ENCODE data around the gene AP5S1.

The AP5S1 gene

GRCh38 chr20:3801299-3801698 is 19.0 kb upstream of the AP5S1 start:
- Histone ChIP-seq H3K9me3 (ENCODE audit: insufficient read depth, low read depth, low read length) (no peaks in the 10 kb centered on the region), H3K4me3 (ENCODE audit: low read length, poor library complexity, severe bottlenecking) (no peak overlapping the region), H2AFZ (ENCODE audit: low read length) (no peak overlapping the region), H3K4me2 (ENCODE audit: low read depth, low read length, poor library complexity, severe bottlenecking) (no peak overlapping the region), H3K36me3 (ENCODE audit: insufficient read depth, low read length) (peaks cover 57% of the 10 kb centered on the region; the same call in 1 of the 2 replicates), H3K9ac (ENCODE audit: low read depth, low read length, poor library complexity, severe bottlenecking) (no peak overlapping the region), H3K4me1 (ENCODE audit: insufficient read depth, low read length, poor library complexity, severe bottlenecking) (peaks cover 33% of the 10 kb centered on the region), H3F3A (ENCODE audit: low read depth) (no peaks in the 10 kb centered on the region), H3K79me2 (ENCODE audit: insufficient read depth, low read length) (peaks cover 53% of the 10 kb centered on the region), H3K9me2 (replicated peaks; ENCODE audit: low read depth, low read length) (no peaks in the 10 kb centered on the region), H3K27me3 (ENCODE audit: insufficient read depth, low read length, poor library complexity, severe bottlenecking) (no peaks in the 10 kb centered on the region), H4K20me1 (ENCODE audit: insufficient read depth, low read length, poor library complexity, severe bottlenecking) (peaks cover 31% of the 10 kb centered on the region)
- TF ChIP-seq CTCF (conservative IDR thresholded peaks at IDR 0.05; ENCODE audit: low read length) (no peak), EZH2phosphoT487 (IDR thresholded peaks at IDR 0.05; ENCODE audit: borderline replicate concordance) (no peak)

GRCh38 chr20:3801846-3802245 is 18.5 kb upstream of the AP5S1 start:
- Histone ChIP-seq H3K4me3 (ENCODE audit: low read length, poor library complexity, severe bottlenecking) (no peak overlapping the region), H3K9me3 (ENCODE audit: insufficient read depth, low read depth, low read length) (no peaks in the 10 kb centered on the region), H2AFZ (ENCODE audit: low read length) (no peak overlapping the region), H4K20me1 (ENCODE audit: insufficient read depth, low read length, poor library complexity, severe bottlenecking) (peaks cover 27% of the 10 kb centered on the region), H3K4me1 (ENCODE audit: insufficient read depth, low read length, poor library complexity, severe bottlenecking) (peaks cover 30% of the 10 kb centered on the region), H3K9ac (ENCODE audit: low read depth, low read length, poor library complexity, severe bottlenecking) (no peak overlapping the region), H3K27me3 (ENCODE audit: insufficient read depth, low read length, poor library complexity, severe bottlenecking) (no peaks in the 10 kb centered on the region), H3K9me2 (replicated peaks; ENCODE audit: low read depth, low read length) (no peaks in the 10 kb centered on the region), H3K36me3 (ENCODE audit: insufficient read depth, low read length) (peaks cover 57% of the 10 kb centered on the region; the same call in 1 of the 2 replicates), H3F3A (ENCODE audit: low read depth) (peaks cover 1% of the 10 kb centered on the region; the same call in 1 of the 2 replicates), H3K4me2 (ENCODE audit: low read depth, low read length, poor library complexity, severe bottlenecking) (no peak overlapping the region), H3K79me2 (ENCODE audit: insufficient read depth, low read length) (peaks cover 47% of the 10 kb centered on the region)
- TF ChIP-seq CTCF (conservative IDR thresholded peaks at IDR 0.05; ENCODE audit: low read length) (no peak), EZH2phosphoT487 (IDR thresholded peaks at IDR 0.05; ENCODE audit: borderline replicate concordance) (no peak)

- Histone ChIP-seq H3F3A (ENCODE audit: low read depth) (peaks cover 5% of the 10 kb centered on the region; the same call in 1 of the 2 replicates), H3K9me2 (replicated peaks; ENCODE audit: low read depth, low read length) (no peaks in the 10 kb centered on the region), H2AFZ (ENCODE audit: low read length) (no peak overlapping the region), H3K9ac (ENCODE audit: low read depth, low read length, poor library complexity, severe bottlenecking) (no peak overlapping the region), H3K27me3 (ENCODE audit: insufficient read depth, low read length, poor library complexity, severe bottlenecking) (no peaks in the 10 kb centered on the region), H3K4me1 (ENCODE audit: insufficient read depth, low read length, poor library complexity, severe bottlenecking) (peaks cover 23% of the 10 kb centered on the region), H4K20me1 (ENCODE audit: insufficient read depth, low read length, poor library complexity, severe bottlenecking) (peaks cover 24% of the 10 kb centered on the region), H3K79me2 (ENCODE audit: insufficient read depth, low read length) (peaks cover 39% of the 10 kb centered on the region), H3K4me3 (ENCODE audit: low read length, poor library complexity, severe bottlenecking) (no peak overlapping the region), H3K9me3 (ENCODE audit: insufficient read depth, low read depth, low read length) (no peaks in the 10 kb centered on the region), H3K36me3 (ENCODE audit: insufficient read depth, low read length) (peaks cover 57% of the 10 kb centered on the region; the same call in 1 of the 2 replicates), H3K4me2 (ENCODE audit: low read depth, low read length, poor library complexity, severe bottlenecking) (no peak overlapping the region)
- no peak for TF ChIP-seq EZH2phosphoT487 (IDR thresholded peaks at IDR 0.05; ENCODE audit: borderline replicate concordance)
- TF ChIP-seq CTCF (conservative IDR thresholded peaks at IDR 0.05; ENCODE audit: low read length): no peak
Measured at GRCh38 chr20:3802524-3803239, 17.7 kb upstream of the AP5S1 start.
